SK-N-SH treated with all-trans-retinoic acid at 6 μM for 48 hours (cell line): ENCODE measurements around the gene ACACB.

Source experiments
- ATAC-seq: fragments of 200-7000 bp; cut with Tn5 transposase; 3 replicates; pipeline ENCODE4 v1.9.1; 2020; ENCODE audit warnings: mild to moderate bottlenecking, moderate library complexity
- ARNTL ChIP-seq: fragments of 450-650 bp; formaldehyde crosslinking; IDR thresholded peaks from 2 replicates; pipeline ENCODE4 v1.5.0; 2020; ENCODE audit warnings: low read depth, mild to moderate bottlenecking, moderate library complexity, borderline replicate concordance
- BACH2 ChIP-seq: fragments of 250-450 bp; sonication (Bioruptor Pico); IDR thresholded peaks from 2 replicates; pipeline ENCODE4 v1.9.0; 2021; ENCODE audit warnings: mild to moderate bottlenecking, borderline replicate concordance
- CSDC2 ChIP-seq: fragments of 250-450 bp; sonication (Bioruptor Pico); IDR thresholded peaks from 2 replicates; pipeline ENCODE4 v1.5.0; 2020; ENCODE audit warnings: mild to moderate bottlenecking, moderate library complexity
- ESRRG ChIP-seq: fragments of 250-450 bp; sonication (Bioruptor Pico); IDR thresholded peaks from 2 replicates; pipeline ENCODE4 v1.6.1; 2021; ENCODE audit warnings: mild to moderate bottlenecking
- GLIS3 ChIP-seq: fragments of 250-450 bp; sonication (Bioruptor Pico); IDR thresholded peaks from 2 replicates; pipeline ENCODE4 v1.5.0; 2020; ENCODE audit warnings: mild to moderate bottlenecking, moderate library complexity
- ISL1 ChIP-seq: fragments of 250-450 bp; sonication (Bioruptor Pico); IDR thresholded peaks from 2 replicates; pipeline ENCODE4 v2.1.2; 2022; ENCODE audit warnings: mild to moderate bottlenecking, moderate library complexity
- OSR1 ChIP-seq: fragments of 250-450 bp; sonication (Bioruptor Pico); IDR thresholded peaks from 2 replicates; pipeline ENCODE4 v1.8.0; 2022; ENCODE audit warnings: moderate library complexity, mild to moderate bottlenecking, inconsistent platforms
- PPARA ChIP-seq: fragments of 250-450 bp; sonication (Bioruptor Pico); IDR thresholded peaks from 2 replicates; pipeline ENCODE4 v1.5.0; 2020; ENCODE audit warnings: mild to moderate bottlenecking, borderline replicate concordance
- RARB ChIP-seq: fragments of 250-450 bp; sonication (Bioruptor Pico); IDR thresholded peaks from 2 replicates; pipeline ENCODE4 v1.8.0; 2021; ENCODE audit warnings: mild to moderate bottlenecking, moderate library complexity
- SNAI2 ChIP-seq: fragments of 250-450 bp; sonication (Bioruptor Pico); IDR thresholded peaks from 2 replicates; pipeline ENCODE4 v1.5.0; 2020; ENCODE audit warnings: mild to moderate bottlenecking, moderate library complexity
- TCF4 ChIP-seq: fragments of 250-450 bp; sonication (Bioruptor Pico); IDR thresholded peaks from 2 replicates; pipeline ENCODE4 v1.8.0; 2021; ENCODE audit warnings: mild to moderate bottlenecking, moderate library complexity, borderline replicate concordance
- TOX ChIP-seq: fragments of 250-450 bp; sonication (Bioruptor Pico); IDR thresholded peaks from 2 replicates; pipeline ENCODE4 v1.8.0; 2021; ENCODE audit warnings: mild to moderate bottlenecking, moderate library complexity, borderline replicate concordance
- ZC3H10 ChIP-seq: fragments of 250-450 bp; sonication (Bioruptor Pico); IDR thresholded peaks from 2 replicates; pipeline ENCODE4 v1.5.1; 2021; ENCODE audit warnings: mild to moderate bottlenecking, moderate library complexity
- ZFP3 ChIP-seq: fragments of 250-450 bp; sonication (Bioruptor Pico); IDR thresholded peaks from 2 replicates; pipeline ENCODE4 v1.5.0; 2020; ENCODE audit warnings: mild to moderate bottlenecking, moderate library complexity
- ZFP30 ChIP-seq: fragments of 450-650 bp; formaldehyde crosslinking; IDR thresholded peaks from 2 replicates; pipeline ENCODE4 v1.5.0; 2022; ENCODE audit warnings: mild to moderate bottlenecking, moderate library complexity
- ZNF565 ChIP-seq: fragments of 450-650 bp; formaldehyde crosslinking; conservative IDR thresholded peaks from 2 replicates; pipeline ENCODE4 v1.5.0; 2020; ENCODE audit warnings: low read depth, mild to moderate bottlenecking, moderate library complexity
- ZNF70 ChIP-seq: fragments of 450-650 bp; formaldehyde crosslinking; IDR thresholded peaks from 2 replicates; pipeline ENCODE4 v1.5.0; 2020; ENCODE audit warnings: mild to moderate bottlenecking, moderate library complexity
- ZNF8 ChIP-seq: fragments of 450-650 bp; formaldehyde crosslinking; IDR thresholded peaks from 2 replicates; pipeline ENCODE4 v1.5.0; 2020; ENCODE audit warnings: mild to moderate bottlenecking, moderate library complexity
- TF ChIP-seq, protein P1 (sequence below): fragments of 250-450 bp; sonication (Bioruptor Pico); IDR thresholded peaks from 2 replicates; pipeline ENCODE4 v1.8.0; 2020; ENCODE audit warnings: mild to moderate bottlenecking, moderate library complexity, borderline replicate concordance
- TF ChIP-seq, protein P2 (sequence below): fragments of 250-450 bp; sonication (Bioruptor Pico); IDR thresholded peaks from 2 replicates; pipeline ENCODE4 v1.5.1; 2021; ENCODE audit warnings: mild to moderate bottlenecking, moderate library complexity
- TF ChIP-seq, protein P3 (sequence below): fragments of 250-450 bp; sonication (Bioruptor Pico); IDR thresholded peaks from 2 replicates; pipeline ENCODE4 v1.5.0; 2020; ENCODE audit warnings: mild to moderate bottlenecking, moderate library complexity
- TF ChIP-seq, protein P4 (sequence below): fragments of 250-450 bp; sonication (Bioruptor Pico); IDR thresholded peaks from 2 replicates; pipeline ENCODE4 v1.5.1; 2020; ENCODE audit warnings: low read depth, mild to moderate bottlenecking, moderate library complexity

Gene ACACB

DNA sequence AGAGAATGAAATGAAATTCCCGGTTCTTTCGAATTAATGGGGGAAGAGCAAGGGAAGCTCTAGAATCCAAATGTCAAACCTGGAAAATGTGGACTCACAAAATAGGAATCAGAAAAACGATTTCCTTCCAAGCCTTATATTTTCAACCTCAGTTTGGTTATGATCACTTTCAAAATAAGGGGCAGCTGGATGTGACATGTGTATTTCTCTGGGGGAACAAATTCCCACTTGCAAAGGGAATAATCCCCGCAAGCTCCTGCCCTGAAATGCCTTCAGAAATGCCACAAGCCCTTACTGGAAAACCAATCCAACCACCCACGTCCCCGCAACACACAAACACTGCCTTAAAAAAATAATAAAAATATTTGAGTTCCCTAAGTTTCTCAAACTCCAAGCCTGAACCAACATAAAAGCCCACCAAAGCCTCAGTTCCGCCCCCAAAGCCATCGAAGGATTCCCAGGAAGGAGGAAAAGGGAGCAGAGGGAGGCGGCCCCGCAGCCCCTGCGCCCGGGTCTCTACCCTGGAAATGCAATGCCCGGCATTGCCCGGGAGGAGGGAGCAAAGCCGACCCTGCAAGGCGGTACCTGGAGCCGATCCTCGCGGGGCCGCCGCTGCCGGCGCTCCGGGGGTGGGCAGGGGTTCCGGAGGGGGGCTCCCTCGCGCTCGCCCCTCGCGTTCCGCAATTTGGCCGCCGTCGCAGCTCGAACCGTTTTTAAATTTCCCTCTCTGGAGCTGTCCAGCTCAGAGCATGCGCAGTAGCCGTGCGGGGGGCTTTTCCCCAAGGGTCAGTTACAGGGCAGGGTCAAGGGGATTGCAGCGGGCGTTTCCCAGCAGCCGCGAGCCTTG, 192.4 kb downstream of the ACACB start, which contains the start of gene FOXN4:
Gene FOXN4 (minus strand): TSS at position 751 of the 847 bp plus-strand sequence. CDS start 963 bp downstream, outside the sequence.
- TF ChIP-seq ISL1 (CRISPR knock-in tag) (no peak), CSDC2 (no peak), ZNF565 (CRISPR knock-in tag) (no peak), RARB (no peak), OSR1 (CRISPR knock-in tag) (no peak), ZC3H10 (CRISPR knock-in tag) (no peak), ZNF70 (CRISPR knock-in tag) (no peak), ZFP3 (CRISPR knock-in tag) (no peak), TOX (CRISPR knock-in tag) (no peak), ZNF8 (CRISPR knock-in tag) (no peak), GLIS3 (CRISPR knock-in tag) (no peak), PPARA (CRISPR knock-in tag) (no peak), TCF4 (CRISPR knock-in tag) (no peak), SNAI2 (CRISPR knock-in tag) (no peak), BACH2 (CRISPR knock-in tag) (no peak), ZFP30 (no peak)
- TF ChIP-seq, protein P1, sequence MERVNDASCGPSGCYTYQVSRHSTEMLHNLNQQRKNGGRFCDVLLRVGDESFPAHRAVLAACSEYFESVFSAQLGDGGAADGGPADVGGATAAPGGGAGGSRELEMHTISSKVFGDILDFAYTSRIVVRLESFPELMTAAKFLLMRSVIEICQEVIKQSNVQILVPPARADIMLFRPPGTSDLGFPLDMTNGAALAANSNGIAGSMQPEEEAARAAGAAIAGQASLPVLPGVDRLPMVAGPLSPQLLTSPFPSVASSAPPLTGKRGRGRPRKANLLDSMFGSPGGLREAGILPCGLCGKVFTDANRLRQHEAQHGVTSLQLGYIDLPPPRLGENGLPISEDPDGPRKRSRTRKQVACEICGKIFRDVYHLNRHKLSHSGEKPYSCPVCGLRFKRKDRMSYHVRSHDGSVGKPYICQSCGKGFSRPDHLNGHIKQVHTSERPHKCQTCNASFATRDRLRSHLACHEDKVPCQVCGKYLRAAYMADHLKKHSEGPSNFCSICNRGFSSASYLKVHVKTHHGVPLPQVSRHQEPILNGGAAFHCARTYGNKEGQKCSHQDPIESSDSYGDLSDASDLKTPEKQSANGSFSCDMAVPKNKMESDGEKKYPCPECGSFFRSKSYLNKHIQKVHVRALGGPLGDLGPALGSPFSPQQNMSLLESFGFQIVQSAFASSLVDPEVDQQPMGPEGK, result no peak
- TF ChIP-seq, protein P2, sequence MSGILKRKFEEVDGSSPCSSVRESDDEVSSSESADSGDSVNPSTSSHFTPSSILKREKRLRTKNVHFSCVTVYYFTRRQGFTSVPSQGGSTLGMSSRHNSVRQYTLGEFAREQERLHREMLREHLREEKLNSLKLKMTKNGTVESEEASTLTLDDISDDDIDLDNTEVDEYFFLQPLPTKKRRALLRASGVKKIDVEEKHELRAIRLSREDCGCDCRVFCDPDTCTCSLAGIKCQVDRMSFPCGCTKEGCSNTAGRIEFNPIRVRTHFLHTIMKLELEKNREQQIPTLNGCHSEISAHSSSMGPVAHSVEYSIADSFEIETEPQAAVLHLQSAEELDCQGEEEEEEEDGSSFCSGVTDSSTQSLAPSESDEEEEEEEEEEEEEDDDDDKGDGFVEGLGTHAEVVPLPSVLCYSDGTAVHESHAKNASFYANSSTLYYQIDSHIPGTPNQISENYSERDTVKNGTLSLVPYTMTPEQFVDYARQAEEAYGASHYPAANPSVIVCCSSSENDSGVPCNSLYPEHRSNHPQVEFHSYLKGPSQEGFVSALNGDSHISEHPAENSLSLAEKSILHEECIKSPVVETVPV, result no peak
- TF ChIP-seq, protein P3, sequence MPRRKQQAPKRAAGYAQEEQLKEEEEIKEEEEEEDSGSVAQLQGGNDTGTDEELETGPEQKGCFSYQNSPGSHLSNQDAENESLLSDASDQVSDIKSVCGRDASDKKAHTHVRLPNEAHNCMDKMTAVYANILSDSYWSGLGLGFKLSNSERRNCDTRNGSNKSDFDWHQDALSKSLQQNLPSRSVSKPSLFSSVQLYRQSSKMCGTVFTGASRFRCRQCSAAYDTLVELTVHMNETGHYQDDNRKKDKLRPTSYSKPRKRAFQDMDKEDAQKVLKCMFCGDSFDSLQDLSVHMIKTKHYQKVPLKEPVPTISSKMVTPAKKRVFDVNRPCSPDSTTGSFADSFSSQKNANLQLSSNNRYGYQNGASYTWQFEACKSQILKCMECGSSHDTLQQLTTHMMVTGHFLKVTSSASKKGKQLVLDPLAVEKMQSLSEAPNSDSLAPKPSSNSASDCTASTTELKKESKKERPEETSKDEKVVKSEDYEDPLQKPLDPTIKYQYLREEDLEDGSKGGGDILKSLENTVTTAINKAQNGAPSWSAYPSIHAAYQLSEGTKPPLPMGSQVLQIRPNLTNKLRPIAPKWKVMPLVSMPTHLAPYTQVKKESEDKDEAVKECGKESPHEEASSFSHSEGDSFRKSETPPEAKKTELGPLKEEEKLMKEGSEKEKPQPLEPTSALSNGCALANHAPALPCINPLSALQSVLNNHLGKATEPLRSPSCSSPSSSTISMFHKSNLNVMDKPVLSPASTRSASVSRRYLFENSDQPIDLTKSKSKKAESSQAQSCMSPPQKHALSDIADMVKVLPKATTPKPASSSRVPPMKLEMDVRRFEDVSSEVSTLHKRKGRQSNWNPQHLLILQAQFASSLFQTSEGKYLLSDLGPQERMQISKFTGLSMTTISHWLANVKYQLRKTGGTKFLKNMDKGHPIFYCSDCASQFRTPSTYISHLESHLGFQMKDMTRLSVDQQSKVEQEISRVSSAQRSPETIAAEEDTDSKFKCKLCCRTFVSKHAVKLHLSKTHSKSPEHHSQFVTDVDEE (CRISPR knock-in tag), result no peak
- TF ChIP-seq, protein P4, sequence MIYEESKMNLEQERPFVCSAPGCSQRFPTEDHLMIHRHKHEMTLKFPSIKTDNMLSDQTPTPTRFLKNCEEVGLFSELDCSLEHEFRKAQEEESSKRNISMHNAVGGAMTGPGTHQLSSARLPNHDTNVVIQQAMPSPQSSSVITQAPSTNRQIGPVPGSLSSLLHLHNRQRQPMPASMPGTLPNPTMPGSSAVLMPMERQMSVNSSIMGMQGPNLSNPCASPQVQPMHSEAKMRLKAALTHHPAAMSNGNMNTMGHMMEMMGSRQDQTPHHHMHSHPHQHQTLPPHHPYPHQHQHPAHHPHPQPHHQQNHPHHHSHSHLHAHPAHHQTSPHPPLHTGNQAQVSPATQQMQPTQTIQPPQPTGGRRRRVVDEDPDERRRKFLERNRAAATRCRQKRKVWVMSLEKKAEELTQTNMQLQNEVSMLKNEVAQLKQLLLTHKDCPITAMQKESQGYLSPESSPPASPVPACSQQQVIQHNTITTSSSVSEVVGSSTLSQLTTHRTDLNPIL, result no peak
- peak; percentile 58; the same call in 2 of the 3 replicates for ATAC-seq

DNA sequence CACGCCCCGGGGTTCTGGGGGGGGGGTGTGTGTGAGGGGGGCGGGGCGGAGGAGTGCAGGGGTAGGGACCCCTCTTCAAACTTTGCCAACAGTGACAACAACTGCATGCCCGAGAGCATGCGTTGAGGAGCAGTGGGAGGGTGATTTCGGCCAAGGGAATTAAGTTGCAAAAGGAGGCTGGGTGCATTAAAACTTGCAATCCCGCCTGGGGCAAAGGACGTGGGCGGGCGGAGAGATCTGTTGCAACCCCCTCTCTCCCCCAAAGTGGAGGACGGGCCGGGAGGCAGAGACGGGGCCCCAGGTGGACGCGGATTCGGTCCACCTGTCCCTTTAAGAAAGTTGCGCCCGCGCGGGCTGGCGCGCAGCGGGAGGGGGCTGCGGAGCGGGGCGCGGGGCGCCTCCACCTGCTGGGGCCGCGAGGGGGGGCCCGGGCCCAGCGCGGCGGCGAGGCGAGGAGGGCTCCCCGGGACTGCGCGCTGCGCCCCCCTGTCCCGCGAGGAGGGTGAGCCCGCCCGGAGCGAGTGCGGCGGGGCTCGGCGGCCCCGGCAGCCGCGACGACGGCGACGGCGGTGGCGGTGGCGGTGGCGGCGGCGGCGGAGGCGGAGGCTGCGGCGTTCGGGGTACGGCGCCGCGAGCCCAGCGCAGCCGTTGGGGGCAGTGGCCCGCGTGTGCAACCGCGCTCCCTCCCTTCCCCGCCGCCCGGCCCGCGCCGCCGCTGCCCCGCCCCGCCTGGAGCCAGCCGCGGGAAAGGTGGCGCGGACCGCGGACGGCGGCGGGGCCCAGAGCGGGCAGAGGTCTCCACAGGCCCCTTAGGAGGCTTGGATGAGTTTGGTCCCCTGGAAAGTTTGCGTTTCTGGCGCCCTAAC, 193.2 kb downstream of the ACACB start:
- ATAC-seq, result peak; percentile 25; the same call in 2 of the 3 replicates
- no peak for TF ChIP-seq ZFP3 (CRISPR knock-in tag)
- TF ChIP-seq, protein P2, result no peak
- TF ChIP-seq ZNF565 (CRISPR knock-in tag), result no peak
- TF ChIP-seq GLIS3 (CRISPR knock-in tag), result no peak
- no peak for TF ChIP-seq CSDC2
- no peak for TF ChIP-seq ZNF70 (CRISPR knock-in tag)
- TF ChIP-seq OSR1 (CRISPR knock-in tag), result no peak
- TF ChIP-seq ISL1 (CRISPR knock-in tag), result no peak
- no peak for TF ChIP-seq ZFP30
- no peak for TF ChIP-seq ZC3H10 (CRISPR knock-in tag)
- TF ChIP-seq RARB, result no peak
- no peak for TF ChIP-seq ESRRG (CRISPR knock-in tag)
- TF ChIP-seq BACH2 (CRISPR knock-in tag), result no peak
- TF ChIP-seq SNAI2 (CRISPR knock-in tag), result no peak
- no peak for TF ChIP-seq PPARA (CRISPR knock-in tag)
- TF ChIP-seq, protein P1, result no peak
- no peak for TF ChIP-seq ARNTL (CRISPR knock-in tag)
- TF ChIP-seq, protein P4, result no peak
